Activated CD8-positive, alpha-beta memory T cell treated with anti-CD3 and anti-CD28 coated beads, Interleukin-2, amount 50 U/mL, for 1 hour (primary cell): ENCODE results near the gene GPR137C.

Experiments used
- DNase-seq: peaks from one replicate; pipeline ENCODE4 v3.0.0-alpha.2; 2020; ENCODE audit errors: extremely low read depth

GPR137C gene, protein sequence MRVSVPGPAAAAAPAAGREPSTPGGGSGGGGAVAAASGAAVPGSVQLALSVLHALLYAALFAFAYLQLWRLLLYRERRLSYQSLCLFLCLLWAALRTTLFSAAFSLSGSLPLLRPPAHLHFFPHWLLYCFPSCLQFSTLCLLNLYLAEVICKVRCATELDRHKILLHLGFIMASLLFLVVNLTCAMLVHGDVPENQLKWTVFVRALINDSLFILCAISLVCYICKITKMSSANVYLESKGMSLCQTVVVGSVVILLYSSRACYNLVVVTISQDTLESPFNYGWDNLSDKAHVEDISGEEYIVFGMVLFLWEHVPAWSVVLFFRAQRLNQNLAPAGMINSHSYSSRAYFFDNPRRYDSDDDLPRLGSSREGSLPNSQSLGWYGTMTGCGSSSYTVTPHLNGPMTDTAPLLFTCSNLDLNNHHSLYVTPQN

DNA sequence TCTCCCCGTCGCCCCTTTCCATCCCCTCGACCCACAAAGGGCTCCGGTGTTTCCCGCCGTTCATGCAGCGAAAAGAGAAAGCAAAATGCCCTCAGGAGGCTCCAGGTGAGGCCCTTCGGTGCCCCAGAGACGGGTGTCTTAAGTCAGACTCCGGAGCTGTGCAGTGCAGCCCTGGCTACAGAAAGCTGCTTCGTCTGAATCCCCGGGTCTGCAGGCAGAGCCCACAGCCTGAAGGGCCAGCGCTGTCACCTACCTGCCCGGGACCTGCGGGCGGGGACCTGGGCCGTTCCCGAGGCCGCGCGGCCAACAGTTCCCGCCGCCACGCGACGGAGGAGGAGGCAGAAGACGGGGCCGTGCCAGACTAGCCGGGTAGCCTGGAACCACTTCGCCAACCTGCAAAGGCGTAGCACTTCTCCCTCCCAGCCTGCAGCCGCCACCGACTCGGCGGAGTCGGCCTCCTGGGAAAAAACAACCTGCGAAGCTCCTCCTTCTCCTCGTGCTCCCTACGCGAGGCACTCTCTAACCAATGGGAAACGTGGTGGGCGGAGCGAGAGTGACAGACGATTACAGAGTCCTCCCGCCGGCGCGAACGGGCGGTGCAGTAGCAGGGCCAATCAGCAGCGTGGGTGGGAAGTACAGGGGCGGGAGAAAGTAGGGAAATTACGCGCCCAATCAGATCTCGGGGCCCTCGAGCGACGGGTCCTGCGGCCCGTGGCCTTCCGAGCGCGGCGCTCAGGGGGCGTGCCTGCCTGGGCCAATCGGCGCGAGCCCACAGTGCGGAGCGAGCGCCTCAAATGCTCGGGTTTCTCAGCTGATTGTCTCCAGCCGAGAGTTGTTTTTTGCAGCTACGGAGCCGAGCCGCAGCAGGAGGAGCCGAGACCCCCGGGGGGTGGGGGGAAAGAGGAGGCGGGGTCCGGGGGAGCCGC, at the start of gene GPR137C, which contains the start of gene TXNDC16:
Gene GPR137C (plus strand): TSS at position 774 of the 926 bp plus-strand sequence. CDS start 312 bp downstream, outside the sequence.
Gene TXNDC16 (minus strand): TSS at position 443 of the 926 bp plus-strand sequence. CDS start 8,948 bp downstream, outside the sequence.
- peak; percentile 100 for DNase-seq

DNA sequence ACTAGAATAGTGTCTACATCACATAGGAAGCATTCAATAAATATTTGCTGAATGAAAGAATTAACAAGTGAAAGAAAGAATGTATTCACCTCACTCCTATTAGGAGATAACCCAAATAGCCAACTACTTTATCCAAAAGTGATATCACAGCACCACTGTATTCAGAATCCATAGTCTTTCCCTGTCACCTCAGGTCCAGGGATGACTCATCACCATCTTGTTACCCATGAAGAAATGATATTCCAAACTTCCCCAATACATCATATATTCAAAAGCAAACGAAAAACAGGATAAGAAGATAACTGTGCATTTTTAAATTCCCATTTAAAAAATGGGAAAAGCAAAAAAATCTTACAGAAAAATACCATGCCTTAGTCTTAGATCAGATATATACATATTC, 39.4 kb upstream of the GPR137C start:
- no peak for DNase-seq

DNA sequence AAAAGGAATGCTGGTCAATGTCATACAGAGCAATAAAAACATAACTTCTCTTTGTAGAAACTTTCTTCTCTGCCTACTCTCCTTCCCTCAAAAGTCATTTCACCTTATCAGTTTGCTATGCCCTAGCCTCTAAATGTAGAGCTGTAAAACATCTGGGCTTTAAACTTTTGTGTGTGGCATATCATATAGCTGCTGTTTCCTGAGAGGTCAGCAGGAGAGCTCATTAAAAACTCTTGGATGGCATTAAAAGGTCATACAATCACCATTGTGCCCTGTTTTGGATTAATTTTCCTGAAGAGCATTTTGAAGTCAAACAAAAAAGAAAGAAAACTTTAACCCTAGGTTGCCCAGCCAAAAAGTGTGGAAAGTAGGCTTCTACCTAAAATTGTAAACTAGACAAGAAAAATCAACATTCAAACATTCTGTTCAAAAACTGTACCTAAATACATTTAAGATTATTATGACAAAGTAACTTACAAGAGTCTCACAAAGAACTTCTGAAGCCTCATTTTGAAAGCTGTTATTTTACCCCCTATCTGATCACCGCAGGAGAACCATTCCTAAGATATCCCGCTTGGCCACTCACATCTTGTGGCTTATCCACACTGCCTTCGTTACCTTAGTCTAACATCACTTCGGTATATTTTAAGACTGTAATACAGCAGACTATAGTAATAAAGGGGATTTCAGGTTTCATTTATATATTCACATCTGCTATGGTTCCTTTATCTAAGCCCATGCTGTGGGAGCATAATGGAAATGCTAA, 38.4 kb upstream of the GPR137C start:
- no peak for DNase-seq

DNA sequence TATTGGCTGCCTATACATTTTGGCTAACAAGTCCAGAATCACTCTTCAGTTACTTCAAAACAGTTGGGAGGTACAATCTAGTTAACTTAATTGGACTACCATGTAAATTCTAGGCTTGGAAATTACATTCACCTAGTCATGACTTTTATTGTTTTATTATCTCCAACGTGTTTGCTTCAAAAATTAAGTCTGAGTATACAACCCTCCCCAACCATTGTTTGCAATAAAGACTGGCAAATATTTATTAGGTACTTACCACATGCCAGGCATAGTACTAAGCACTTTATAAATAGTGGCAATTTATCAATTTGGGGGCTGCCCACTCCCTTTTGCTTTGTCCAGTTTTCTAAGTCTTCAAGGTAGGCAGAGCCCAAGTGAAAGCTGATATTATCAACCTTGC, 30.6 kb upstream of the GPR137C start:
- DNase-seq: no peak

DNA sequence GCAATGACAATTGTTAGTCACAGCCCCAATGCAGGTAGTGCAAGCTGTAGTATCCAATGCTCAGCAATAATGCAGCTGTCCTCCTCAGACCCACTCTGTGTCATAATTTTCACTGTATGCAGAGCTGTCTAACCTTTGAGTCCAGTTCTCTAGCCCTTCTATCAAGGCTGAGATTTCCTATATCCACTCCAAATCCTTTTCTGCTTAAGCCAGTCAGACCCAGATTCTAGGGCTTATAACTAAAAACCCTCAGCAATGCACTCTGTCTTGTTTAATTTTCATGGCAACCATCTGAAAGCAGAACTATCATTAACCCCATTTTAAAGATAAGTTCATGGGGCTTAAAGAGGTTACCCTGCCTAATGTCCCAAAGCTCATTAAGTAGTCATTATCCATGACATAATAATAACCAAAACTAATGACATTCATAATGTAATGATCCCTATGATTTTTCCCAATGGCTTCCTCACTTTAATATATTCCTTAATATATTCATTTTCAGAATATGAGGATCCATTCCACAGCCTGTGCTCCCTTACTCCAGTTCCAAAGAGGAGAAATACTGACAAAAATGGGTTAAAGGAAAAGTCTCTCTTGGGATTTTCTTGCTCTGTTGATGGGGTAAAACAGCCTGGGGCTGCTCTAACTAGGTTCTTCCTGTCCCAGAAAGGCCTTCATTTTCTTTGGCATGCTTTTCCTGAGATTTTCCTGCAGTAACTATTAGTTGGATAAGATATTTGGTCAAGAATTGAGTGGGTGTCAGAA, 29.9 kb upstream of the GPR137C start:
- DNase-seq: no peak

DNA sequence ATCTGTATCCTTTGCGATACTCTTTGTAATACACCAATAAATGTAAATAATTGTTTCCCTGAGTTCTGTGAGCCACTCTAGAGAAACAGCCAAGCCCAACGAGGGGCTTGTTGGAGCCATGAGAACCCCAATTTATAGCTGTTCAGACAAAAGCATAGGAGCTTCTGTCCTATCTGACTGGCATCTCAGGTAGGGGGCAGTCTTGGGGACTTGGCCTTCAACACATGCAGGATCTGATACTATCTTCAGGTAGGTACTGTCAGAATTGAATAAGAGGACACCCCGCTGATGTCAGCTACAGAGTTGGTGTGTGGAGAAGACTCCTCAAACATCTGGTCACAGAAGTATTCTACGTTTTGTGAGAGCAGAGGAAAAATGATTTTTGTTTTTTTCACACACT, 25.6 kb upstream of the GPR137C start:
- no peak for DNase-seq

DNA sequence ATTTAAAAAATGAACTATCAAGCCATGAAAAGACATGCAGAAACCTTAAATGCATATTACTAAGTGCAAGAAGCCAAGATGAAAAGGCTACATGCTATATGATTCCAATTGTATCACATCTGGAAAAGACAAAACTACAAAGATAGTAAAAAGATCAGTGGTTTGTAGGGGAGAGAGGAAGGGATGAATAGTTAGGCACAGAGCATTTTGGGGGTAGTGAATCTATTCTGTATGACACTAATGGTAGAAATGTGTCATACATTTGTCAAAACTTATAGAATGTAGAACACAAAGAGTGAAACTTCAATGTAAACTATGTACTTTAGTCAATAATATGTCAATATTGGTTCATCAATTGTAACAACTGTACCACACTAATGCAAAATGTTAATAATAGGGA, 21.2 kb upstream of the GPR137C start:
- no peak for DNase-seq

DNA sequence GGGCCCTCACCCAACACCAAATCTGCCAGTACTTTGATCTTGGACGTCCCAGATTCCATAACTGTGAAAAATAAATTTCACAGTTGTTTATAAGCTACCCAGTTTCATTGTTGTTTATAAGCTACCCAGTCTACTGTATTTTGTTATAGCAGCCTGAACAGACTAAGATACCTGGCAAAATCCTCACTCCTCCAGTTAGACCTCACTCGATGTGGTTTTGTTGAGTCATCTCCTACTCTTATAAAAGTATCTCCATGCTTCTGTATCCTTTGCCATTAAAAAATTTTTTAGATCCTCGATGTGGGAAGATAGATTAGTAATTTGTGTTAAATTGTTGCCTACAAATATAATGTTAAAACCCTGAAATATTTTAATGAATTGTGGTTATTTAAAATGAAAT, 16.4 kb upstream of the GPR137C start:
- no peak for DNase-seq

DNA sequence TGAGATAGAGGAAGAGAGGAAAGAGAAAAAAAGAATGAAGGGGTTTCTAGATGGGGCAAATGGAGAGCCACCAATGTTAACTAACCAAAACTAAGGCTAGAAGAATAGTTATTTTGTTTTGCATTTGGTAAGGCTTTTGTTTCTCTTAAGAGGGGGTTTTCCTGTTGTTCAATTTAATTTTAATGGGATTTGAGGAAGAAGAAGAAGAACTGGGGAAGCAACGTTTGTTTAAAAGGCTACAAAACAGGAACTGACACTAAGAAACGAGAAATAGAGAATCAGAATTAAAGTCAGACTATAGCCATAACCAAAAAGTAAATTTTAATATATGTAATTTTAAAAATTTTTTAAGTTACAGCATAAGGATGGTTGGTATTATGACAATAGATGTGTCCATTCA, 14.0 kb upstream of the GPR137C start:
- DNase-seq: no peak

DNA sequence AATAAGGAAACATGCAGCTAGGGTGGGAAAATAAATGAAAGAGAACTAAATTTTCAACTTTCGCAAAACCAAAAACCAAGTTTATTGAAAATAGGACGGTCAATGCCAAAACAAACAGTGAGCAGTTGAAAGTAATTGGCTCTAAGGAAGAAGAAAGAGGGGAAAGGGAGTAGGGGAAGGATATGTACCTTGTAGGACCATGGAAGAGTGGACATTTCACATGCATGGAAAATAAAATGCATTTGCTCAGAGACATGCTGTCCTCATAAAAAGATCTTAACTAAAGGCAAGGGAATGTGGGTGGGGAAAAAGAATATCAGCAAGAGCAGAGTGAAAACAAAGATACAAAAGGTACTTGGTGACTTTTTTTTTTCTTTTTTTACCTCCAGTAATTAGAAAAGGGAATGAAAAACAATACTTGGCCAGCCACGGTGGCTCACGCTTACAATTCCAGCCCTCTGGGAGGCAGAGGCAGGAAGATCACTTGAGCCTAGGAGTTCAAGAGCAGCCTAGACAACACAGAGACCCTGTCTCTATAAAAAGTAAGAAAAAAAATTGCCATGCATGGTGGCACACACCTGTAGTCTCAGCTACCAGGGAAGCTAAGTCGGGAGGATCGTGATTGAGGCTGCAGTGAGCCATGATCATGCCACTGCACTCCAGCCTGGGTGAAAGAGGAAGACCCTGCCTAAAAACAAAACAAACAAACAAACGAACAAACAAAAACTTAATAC, 6.9 kb upstream of the GPR137C start:
- DNase-seq: no peak

DNA sequence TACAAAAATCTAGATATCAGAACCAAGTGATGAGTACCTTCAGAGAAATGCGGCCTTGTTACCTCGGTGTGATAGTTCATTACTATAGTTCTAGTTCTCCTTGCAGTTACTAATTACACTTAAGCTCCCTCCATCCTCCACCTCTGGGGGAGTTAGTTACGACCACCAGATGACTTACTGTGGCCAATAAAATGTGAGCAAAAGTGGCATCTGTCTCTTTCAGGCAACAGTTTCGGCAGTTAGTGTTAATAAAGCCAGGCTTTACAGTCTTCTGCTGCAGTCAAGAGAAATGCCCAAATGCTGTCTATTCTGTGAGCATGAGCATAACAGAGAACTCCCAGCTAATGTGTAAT, 6.3 kb upstream of the GPR137C start:
- DNase-seq: no peak

DNA sequence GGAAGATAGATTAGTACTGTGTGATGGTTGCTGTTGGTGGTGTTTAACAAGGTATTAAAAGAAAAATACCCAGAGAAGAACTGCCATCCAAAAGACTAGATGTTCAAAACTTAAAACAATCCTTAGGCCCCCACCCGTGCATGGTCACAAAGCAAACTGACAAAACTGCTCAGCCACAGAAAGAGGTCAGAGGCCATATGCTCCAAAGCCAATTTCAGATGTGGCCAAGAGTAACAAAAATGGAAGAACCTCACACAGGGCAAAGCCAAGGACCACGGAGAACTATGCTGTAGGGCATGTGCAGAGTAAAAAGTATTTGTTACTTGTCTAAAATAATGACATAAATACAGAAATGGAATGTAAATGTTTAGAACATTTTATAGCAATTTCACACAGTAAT, 5.6 kb upstream of the GPR137C start:
- DNase-seq: no peak

DNA sequence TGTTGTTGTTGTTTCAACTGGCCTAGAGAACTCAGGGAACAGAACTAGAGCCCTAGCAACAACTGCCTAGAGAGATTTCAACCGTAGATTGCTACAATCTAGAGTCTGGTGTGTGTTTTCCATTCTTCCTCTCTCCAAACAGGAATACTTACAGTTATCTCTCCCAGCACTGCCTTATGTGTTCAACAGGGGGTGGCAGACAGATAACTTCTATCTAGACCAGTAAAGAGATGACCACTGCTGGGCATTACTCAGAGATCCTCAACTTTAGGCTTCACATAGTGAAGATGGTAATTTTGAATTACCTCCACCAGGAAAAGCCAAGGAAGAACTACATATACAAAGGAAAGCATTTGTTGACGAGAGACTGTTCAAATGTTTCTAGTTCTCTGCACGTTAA, 5.1 kb upstream of the GPR137C start:
- no peak for DNase-seq

DNA sequence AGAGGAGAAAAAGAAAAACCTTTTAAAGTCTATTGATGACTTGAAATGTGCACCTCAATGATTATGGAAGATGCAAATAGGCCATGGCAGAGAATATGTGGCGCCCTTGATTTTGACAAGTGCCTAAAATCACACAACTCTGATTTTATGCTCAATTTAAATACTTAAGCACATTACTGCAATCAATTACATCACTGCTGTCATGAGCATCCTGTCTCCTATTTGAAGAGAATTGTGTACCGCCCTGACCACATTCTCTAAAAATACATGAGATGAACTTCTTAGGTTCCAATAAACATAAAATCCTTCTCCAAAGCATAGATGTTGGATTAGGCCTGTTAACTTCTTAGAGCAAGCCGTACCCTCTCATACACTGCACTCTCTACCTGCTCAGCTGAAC, 2.0 kb upstream of the GPR137C start:
- DNase-seq: no peak

DNA sequence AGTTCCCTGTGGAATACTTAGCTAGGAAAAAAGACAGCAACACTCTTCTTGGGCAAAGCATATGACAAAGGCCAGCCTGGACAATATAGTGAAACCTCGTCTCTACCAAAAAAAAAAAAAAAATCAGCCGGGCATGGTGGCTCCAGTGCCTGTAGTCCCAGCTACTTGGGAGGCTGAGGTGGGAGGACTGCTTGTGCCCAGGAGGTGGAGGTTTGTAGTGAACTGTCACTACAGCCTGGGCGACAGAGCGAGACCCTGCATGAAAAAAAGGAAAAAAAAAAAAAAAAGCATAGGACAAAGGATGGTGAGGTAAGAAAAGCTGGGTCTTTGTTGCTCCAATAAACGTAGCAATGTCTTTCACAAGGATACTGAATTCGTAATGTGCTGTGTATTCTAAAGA, 1.4 kb upstream of the GPR137C start:
- no peak for DNase-seq

DNA sequence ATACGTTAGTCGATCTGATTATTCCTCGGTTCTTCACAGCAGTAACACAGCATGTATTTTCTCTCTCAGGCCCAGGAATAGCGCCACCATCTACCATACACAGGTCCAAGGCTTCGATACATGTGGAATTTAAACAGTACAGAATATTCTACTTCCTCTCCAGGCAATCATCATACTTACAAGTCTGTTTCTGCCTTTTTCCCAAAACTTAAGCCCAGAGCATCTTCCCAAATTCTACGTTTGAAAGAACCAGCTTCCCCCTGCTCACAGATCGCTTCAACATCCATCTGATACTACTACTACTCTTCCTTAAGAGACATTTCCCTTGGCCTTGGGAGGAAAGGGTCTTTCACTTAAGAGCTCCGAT, 957 bp upstream of the GPR137C start:
- DNase-seq: no peak

DNA sequence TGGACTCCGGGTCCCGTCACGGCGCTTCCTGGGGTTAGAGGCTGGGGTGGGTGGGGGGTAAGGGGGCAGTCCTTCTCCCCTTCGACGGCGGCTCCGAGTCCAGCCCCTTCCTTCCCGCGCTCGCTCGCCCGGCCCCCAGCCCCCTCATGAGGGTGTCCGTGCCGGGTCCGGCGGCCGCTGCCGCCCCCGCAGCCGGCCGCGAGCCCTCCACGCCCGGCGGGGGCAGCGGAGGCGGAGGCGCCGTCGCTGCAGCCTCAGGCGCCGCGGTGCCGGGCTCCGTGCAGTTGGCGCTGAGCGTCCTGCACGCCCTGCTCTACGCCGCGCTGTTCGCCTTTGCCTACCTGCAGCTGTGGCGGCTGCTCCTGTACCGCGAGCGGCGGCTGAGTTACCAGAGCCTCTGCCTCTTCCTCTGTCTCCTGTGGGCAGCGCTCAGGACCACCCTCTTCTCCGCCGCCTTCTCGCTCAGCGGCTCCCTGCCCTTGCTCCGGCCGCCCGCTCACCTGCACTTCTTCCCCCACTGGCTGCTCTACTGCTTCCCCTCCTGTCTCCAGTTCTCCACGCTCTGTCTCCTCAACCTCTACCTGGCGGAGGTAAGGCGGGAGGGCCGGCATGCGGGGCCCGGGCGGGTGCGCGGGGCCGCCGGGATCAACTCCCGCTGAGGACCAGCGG, 500 bp downstream of the GPR137C start:
- DNase-seq: no peak

DNA sequence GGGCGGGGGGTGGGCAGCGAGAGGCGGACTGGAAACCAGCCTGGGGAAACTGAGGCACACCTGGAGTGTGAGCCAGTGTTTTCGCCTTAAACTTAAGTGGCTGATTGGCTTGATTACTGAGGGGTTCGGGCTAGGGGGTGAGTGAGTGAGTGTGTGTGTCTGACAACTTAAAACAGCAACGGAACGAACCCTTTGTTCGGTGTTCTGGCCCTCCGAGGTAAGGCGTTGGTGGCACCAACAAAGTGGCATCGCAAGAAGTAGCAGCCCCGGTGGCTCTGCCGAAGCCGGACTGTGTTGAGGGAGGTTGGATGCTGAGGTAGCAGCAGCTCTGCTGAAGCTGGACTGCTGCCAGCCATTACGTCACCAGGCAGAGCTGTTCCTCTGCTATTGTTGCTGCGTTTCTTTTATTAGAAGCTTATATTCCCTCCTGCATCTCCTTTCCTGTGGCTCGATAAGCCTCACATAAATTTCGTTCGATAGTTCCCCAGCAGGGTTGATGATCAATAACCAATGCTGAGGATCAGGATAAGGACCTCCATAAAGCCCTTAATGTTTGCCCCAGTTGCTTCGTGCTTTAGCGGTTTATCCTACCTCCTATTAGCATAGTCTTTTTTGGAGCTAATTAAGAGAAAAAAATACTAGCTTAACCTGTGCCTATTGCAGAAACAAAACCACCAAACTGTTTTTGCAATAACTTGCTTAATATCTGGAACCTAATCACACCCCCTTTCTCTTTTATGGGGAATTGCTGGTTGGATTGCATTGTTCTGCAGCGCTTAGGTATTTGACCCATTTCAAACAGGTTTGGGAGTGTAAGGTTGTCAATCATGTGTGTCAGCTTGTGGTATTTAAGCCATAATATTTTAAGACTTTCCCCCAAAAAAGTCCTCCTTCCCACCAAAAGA, 1.3 kb downstream of the GPR137C start:
- peak; percentile 65 for DNase-seq

DNA sequence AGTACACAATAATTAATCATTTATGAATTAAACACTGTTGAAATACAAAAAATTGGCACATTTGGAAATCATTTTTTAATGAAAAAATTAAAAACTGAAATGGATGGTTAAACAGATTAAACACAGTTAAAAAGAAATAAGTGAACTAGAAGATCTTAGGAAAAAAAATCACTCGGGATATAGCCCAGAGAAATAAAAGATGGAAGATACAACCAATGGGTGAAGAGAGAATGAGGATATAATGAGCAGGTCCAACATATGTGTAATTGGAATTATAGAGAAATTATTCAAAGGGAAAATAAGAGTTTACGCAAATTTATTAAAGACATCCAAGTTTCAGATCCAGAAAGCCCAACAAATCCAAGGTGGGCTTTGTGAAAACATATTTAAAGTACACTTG, 6.1 kb downstream of the GPR137C start:
- DNase-seq: no peak
